IPS DF 19.7 (cell line): ENCODE data around the gene GPR137B.

Source experiments
- DNase-seq: peaks from one replicate; pipeline ENCODE4 v3.0.0-alpha.2; 2013; ENCODE audit warnings: low read depth, low spot score

GPR137B gene

GRCh38 chr1:236114076-236114747 lies 28.1 kb upstream of the GPR137B start:
- no peak for DNase-seq

- no peak for DNase-seq
Measured at GRCh38 chr1:236117710-236118109, 24.6 kb upstream of the GPR137B start.

GRCh38 chr1:236119943-236120484 lies 22.3 kb upstream of the GPR137B start:
- DNase-seq, result no peak

- DNase-seq, result no peak
Measured at GRCh38 chr1:236120721-236121153, 21.6 kb upstream of the GPR137B start.

GRCh38 chr1:236122176-236122575 lies 20.2 kb upstream of the GPR137B start:
- DNase-seq, result no peak

GRCh38 chr1:236123563-236123962 lies 18.8 kb upstream of the GPR137B start:
- no peak for DNase-seq

- DNase-seq, result no peak
Measured at GRCh38 chr1:236124965-236125364, 17.4 kb upstream of the GPR137B start.

- DNase-seq, result no peak
Measured at GRCh38 chr1:236127045-236127444, 15.3 kb upstream of the GPR137B start.

- no peak for DNase-seq
Measured at GRCh38 chr1:236128646-236129178, 13.6 kb upstream of the GPR137B start.

GRCh38 chr1:236129306-236129705 lies 13.0 kb upstream of the GPR137B start:
- peak; percentile 48 for DNase-seq

GRCh38 chr1:236130372-236130771 lies 12.0 kb upstream of the GPR137B start:
- no peak for DNase-seq

GRCh38 chr1:236131916-236132315 lies 10.4 kb upstream of the GPR137B start:
- DNase-seq, result no peak

- DNase-seq, result no peak
Measured at GRCh38 chr1:236132420-236133046, 9.8 kb upstream of the GPR137B start.

GRCh38 chr1:236133339-236133738 lies 9.0 kb upstream of the GPR137B start:
- no peak for DNase-seq

- no peak for DNase-seq
Measured at GRCh38 chr1:236133802-236134201, 8.5 kb upstream of the GPR137B start.

GRCh38 chr1:236137285-236137852 lies 5.0 kb upstream of the GPR137B start:
- DNase-seq, result no peak

- DNase-seq, result no peak
Measured at GRCh38 chr1:236139495-236139894, 2.8 kb upstream of the GPR137B start.

GRCh38 chr1:236140705-236141446 lies 1.5 kb upstream of the GPR137B start:
- DNase-seq, result no peak

GRCh38 chr1:236141447-236142252 lies 689 bp upstream of the GPR137B start:
- DNase-seq, result no peak

- DNase-seq, result no peak
Measured at GRCh38 chr1:236143104-236143948, 987 bp downstream of the GPR137B start.
